Epidermal melanocyte (primary cell): ENCODE data around the gene LDLRAD2.

Experiments used
- DNase-seq: peaks from one replicate; pipeline ENCODE4 v3.0.0; 2011; ENCODE audit warnings: low spot score; ENCODE audit not compliant: insufficient read length

The LDLRAD2 gene

GRCh38 chr1:21842606-21843162 is 30.6 kb downstream of the LDLRAD2 start:
- DNase-seq: no peak

GRCh38 chr1:21843208-21843607 is 31.1 kb downstream of the LDLRAD2 start:
- no peak for DNase-seq

- DNase-seq: no peak
Observed at GRCh38 chr1:21843996-21844395, 31.9 kb downstream of the LDLRAD2 start.

GRCh38 chr1:21845646-21846641 is 33.9 kb downstream of the LDLRAD2 start:
- no peak for DNase-seq

- no peak for DNase-seq
Observed at GRCh38 chr1:21847223-21848205, 35.4 kb downstream of the LDLRAD2 start.

GRCh38 chr1:21848524-21849174 is 36.6 kb downstream of the LDLRAD2 start:
- DNase-seq: no peak

GRCh38 chr1:21849909-21850576 is 38.0 kb downstream of the LDLRAD2 start:
- DNase-seq: no peak

GRCh38 chr1:21851430-21852250 is 39.6 kb downstream of the LDLRAD2 start:
- DNase-seq: no peak

- DNase-seq: no peak
Observed at GRCh38 chr1:21852282-21853130, 40.4 kb downstream of the LDLRAD2 start.

- no peak for DNase-seq
Observed at GRCh38 chr1:21853131-21853427, 41.0 kb downstream of the LDLRAD2 start.

GRCh38 chr1:21854090-21854750 is 42.2 kb downstream of the LDLRAD2 start:
- DNase-seq: no peak

- no peak for DNase-seq
Observed at GRCh38 chr1:21854751-21855131, 42.7 kb downstream of the LDLRAD2 start.

- no peak for DNase-seq
Observed at GRCh38 chr1:21855257-21856096, 43.4 kb downstream of the LDLRAD2 start.

GRCh38 chr1:21857142-21857839 is 45.2 kb downstream of the LDLRAD2 start:
- no peak for DNase-seq

GRCh38 chr1:21857840-21858670 is 46.0 kb downstream of the LDLRAD2 start:
- DNase-seq: no peak

- no peak for DNase-seq
Observed at GRCh38 chr1:21859669-21860179, 47.7 kb downstream of the LDLRAD2 start.
